H1 (cell line): ENCODE data around the gene TIMD4. TPM values are rescaled to one million over a fixed set of nuclear protein-coding genes. Genes with fewer than 3 reads are reported as not detected.

ENCODE experiments used
- ASH2L ChIP-seq: fragments of 200-600, 300-600 bp; sonication (generic); IDR thresholded peaks from one replicate; pipeline ENCODE4 v1.7.1; 2017; ENCODE audit warnings: low read length
- polyA plus RNA-seq, 7 experiments: library from polyadenylated mRNA; depleted of rRNA in 3 of 7; stranded (reverse) in 5 of 7; unstranded in 2 of 7; fragments of >200 nt in 5 of 7; fragments of 200-250 nt in 2 of 7; gene quantifications; 1 replicate in 5 of 7; 2 replicates in 1 of 7; 4 replicates in 1 of 7; pipeline versions ENCODE4 v1.2.1 to v1.2.3, GENCODE V29; 2011 to 2013; ENCODE audit warnings: missing spikeins in 2 of 7, mixed read lengths in 2 of 7
- total RNA-seq: library from RNA; stranded (reverse); fragmentation: NEBNext Ultra II Directional; extraction: Animal tissue kit (Norgen Biotek cat#: 25700); gene quantifications from 2 replicates; pipeline ENCODE4 v1.2.1, GENCODE V29; 2021

TIMD4 gene
- total and polyA plus RNA-seq, 2 of the 8 experiments (the other 6 are each of a cell fraction or from before 2014, with no cell fraction given): not detected

- no peak for TF ChIP-seq ASH2L
These were observed 56.2 kb downstream of the TIMD4 start (continued) for GRCh38 chr5:156906807-156907206.
